Progenitor cell of endocrine pancreas (in vitro differentiated cells): Measurements from ENCODE around the gene MAGEA3. TPM values are rescaled to one million over a fixed set of nuclear protein-coding genes. Genes with fewer than 3 reads are reported as not detected.
"Not testable (repeated sequence)": the region's sequence is repeated elsewhere in the genome, so short reads cannot be mapped to it uniquely, and the experiment has no call there.

Source experiments
- DNase-seq: peaks from one replicate; pipeline ENCODE4 v3.0.0; 2021; ENCODE audit warnings: low spot score; ENCODE audit not compliant: unreplicated experiment
- H3K27ac Mint-ChIP-seq: 2 replicates; pipeline ENCODE4 v1.8.0; 2021; ENCODE audit warnings: mild to moderate bottlenecking, moderate library complexity, mixed read lengths
- H3K27me3 Mint-ChIP-seq: 2 replicates; pipeline ENCODE4 v1.8.0; 2021; ENCODE audit warnings: mixed read lengths
- H3K36me3 Mint-ChIP-seq: 2 replicates; pipeline ENCODE4 v1.8.0; 2022; ENCODE audit warnings: mixed read lengths; ENCODE audit not compliant: insufficient read depth
- H3K4me1 Mint-ChIP-seq: 2 replicates; pipeline ENCODE4 v1.8.0; 2021; ENCODE audit warnings: low read depth, mixed read lengths
- H3K4me3 Mint-ChIP-seq: 2 replicates; pipeline ENCODE4 v1.8.0; 2021; ENCODE audit warnings: low read depth, mild to moderate bottlenecking, moderate library complexity, mixed read lengths
- H3K9me3 Mint-ChIP-seq: 2 replicates; pipeline ENCODE4 v1.8.0; 2021; ENCODE audit warnings: low read depth, mixed read lengths
- total RNA-seq: library from RNA; stranded (reverse); gene quantifications from 2 replicates; pipeline ENCODE4 v1.2.1, GENCODE V29; 2021
- TF ChIP-seq, protein P1 (sequence below): fragments of 200-600 bp; sonication (generic); IDR thresholded peaks from one replicate; pipeline ENCODE4 v1.5.0; 2021; ENCODE audit warnings: antibody characterized with exemption, mild to moderate bottlenecking; ENCODE audit not compliant: unreplicated experiment

MAGEA3 gene
- total RNA-seq, 1 donor from 2014 or later = not detected

DNA sequence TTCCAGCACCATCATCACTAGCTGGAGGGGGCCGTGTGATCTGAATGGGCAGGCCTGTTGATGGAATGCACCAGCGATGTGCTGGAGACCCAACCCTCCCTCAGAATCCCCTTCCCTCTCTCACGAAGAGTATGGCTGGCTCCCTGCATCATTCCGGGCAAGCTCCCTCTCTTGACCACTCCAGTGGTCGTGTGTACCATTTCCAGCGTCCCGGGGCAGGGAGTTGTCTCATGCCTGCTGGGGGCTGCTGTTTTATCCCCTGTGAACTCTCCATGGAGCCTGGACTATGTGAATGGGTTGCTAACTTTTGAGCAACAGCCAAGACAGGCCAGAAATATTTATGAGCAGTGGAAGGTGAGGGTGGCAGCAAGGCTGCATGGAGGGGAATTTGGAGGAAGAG is 26.8 kb downstream of the MAGEA3 start:
- no peaks in the 10 kb centered on the region for H3K4me1 Mint-ChIP-seq
- no peak for DNase-seq
- H3K36me3 Mint-ChIP-seq = no peaks in the 10 kb centered on the region
- H3K9me3 Mint-ChIP-seq = peaks cover 14% of the 10 kb centered on the region
- H3K4me3 Mint-ChIP-seq = no peak overlapping the region
- no peak overlapping the region for H3K27ac Mint-ChIP-seq
- no peaks in the 10 kb centered on the region for H3K27me3 Mint-ChIP-seq
- TF ChIP-seq, protein P1, sequence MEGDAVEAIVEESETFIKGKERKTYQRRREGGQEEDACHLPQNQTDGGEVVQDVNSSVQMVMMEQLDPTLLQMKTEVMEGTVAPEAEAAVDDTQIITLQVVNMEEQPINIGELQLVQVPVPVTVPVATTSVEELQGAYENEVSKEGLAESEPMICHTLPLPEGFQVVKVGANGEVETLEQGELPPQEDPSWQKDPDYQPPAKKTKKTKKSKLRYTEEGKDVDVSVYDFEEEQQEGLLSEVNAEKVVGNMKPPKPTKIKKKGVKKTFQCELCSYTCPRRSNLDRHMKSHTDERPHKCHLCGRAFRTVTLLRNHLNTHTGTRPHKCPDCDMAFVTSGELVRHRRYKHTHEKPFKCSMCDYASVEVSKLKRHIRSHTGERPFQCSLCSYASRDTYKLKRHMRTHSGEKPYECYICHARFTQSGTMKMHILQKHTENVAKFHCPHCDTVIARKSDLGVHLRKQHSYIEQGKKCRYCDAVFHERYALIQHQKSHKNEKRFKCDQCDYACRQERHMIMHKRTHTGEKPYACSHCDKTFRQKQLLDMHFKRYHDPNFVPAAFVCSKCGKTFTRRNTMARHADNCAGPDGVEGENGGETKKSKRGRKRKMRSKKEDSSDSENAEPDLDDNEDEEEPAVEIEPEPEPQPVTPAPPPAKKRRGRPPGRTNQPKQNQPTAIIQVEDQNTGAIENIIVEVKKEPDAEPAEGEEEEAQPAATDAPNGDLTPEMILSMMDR = no peak

DNA sequence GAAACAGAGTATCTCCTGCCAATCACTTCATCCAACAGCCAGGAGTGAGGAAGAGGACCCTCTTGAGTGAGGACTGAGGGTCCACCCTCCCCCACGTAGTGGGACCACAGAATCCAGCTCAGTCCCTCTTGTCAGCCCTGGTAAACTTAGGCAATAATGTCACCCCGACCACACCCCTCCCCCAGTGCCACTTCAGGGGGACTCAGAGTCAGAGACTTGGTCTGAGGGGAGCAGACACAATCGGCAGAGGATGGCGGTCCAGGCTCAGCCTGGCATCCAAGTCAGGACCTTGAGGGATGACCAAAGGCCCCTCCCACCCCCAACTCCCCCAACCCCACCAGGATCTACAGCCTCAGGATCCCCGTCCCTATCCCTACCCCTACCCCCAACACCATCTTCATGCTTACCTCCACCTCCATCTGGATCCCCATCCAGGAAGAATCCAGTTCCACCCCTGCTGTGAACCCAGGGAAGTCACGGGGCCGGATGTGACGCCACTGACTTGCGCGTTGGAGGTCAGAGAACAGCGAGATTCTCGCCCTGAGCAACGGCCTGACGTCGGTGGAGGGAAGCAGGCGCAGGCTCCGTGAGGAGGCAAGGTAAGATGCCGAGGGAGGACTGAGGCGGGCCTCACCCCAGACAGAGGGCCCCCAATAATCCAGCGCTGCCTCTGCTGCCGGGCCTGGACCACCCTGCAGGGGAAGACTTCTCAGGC is 34.8 kb downstream of the MAGEA3 start, which contains the start of the genes CSAG1 and MAGEA12:
Gene CSAG1 (minus strand): TSS at position 461 of the 715 bp plus-strand sequence. CDS start 1,261 bp downstream, outside the sequence.
Gene MAGEA12 (plus strand): TSS at position 497 of the 715 bp plus-strand sequence. CDS start 2,405 bp downstream, outside the sequence.
- Mint-ChIP-seq H3K9me3 (peaks cover 17% of the 10 kb centered on the region), H3K4me3 (no peak within 1 kb of the TSS), H3K36me3 (no peaks in the 10 kb centered on the region), H3K4me1 (no peaks in the 10 kb centered on the region), H3K27me3 (no peaks in the 10 kb centered on the region), H3K27ac (no peak within 1 kb of the TSS)
- TF ChIP-seq, protein P1 = no peak
- DNase-seq = no peak

DNA sequence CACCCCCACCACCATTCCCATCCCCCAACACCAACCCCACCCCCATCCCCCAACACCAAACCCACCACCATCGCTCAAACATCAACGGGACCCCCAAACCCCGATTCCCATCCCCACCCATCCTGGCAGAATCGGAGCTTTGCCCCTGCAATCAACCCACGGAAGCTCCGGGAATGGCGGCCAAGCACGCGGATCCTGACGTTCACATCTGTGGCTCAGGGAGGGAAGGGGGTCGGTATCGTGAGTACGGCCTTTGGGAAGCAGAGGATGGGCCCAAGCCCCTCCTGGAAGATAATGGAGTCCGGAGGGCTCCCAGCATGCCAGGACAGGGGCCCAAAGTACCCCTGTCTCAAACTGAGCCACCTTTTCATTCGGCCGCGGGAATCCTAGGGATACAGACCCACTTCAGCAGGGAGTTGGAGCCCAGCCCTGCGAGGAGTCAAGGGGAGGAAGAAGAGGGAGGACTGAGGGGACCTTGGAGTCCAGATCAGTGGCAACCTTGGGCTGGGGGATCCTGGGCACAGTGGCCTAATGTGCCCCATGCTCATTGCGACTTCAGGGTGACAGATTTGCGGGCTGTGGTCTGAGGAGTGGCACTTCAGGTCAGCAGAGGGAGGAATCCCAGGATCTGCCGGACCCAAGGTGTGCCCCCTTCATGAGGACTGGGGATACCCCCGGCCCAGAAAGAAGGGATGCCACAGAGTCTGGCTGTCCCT is 35.7 kb downstream of the MAGEA3 start:
- not testable (repeated sequence) for H3K27ac Mint-ChIP-seq, H3K4me1 Mint-ChIP-seq, DNase-seq, H3K4me3 Mint-ChIP-seq, H3K36me3 Mint-ChIP-seq, H3K27me3 Mint-ChIP-seq
- peaks cover 18% of the 10 kb centered on the region for H3K9me3 Mint-ChIP-seq

DNA sequence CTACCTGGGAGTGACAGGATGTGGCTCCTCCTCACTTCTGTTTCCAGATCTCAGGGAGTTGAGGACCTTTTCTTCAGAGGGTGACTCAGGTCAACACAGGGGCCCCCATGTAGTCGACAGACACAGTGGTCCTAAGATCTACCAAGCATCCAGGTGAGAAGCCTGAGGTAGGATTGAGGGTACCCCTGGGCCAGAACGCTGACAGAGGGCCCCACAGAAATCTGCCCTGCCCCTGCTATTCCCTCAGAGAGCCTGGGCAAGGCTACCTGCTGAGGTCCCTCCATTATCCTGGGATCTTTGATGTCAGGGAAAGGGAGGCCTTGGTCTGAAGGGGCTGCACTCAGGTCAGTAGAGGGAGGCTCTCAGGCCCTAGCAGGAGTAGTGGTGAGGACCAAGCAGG is 36.5 kb downstream of the MAGEA3 start:
- TF ChIP-seq, protein P1 = no peak
- Mint-ChIP-seq H3K4me1 (no peaks in the 10 kb centered on the region), H3K4me3 (no peak overlapping the region), H3K27me3 (no peaks in the 10 kb centered on the region), H3K27ac (no peak overlapping the region), H3K9me3 (peaks cover 15% of the 10 kb centered on the region), H3K36me3 (no peaks in the 10 kb centered on the region)
- DNase-seq = no peak

DNA sequence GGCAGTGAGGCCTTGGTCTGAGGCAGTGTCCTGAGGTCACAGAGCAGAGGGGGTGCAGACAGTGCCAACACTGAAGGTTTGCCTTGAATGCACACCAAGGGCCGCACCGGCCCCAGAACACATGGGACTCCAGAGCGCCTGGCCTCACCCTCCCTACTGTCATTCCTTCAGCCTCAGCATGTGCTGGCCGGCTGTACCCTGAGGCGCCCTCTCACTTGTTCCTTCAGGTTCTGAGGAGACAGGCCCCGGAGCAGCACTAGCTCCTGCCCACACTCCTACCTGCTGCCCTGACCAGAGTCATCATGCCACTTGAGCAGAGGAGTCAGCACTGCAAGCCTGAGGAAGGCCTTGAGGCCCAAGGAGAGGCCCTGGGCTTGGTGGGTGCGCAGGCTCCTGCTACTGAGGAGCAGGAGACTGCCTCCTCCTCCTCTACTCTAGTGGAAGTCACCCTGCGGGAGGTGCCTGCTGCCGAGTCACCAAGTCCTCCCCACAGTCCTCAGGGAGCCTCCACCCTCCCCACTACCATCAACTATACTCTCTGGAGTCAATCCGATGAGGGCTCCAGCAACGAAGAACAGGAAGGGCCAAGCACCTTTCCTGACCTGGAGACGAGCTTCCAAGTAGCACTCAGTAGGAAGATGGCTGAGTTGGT is 37.4 kb downstream of the MAGEA3 start:
- H3K4me1 Mint-ChIP-seq = no peaks in the 10 kb centered on the region
- DNase-seq = no peak
- TF ChIP-seq, protein P1 = no peak
- H3K27ac Mint-ChIP-seq = no peak overlapping the region
- peaks cover 18% of the 10 kb centered on the region for H3K9me3 Mint-ChIP-seq
- H3K27me3 Mint-ChIP-seq = no peaks in the 10 kb centered on the region
- H3K4me3 Mint-ChIP-seq = no peak overlapping the region
- H3K36me3 Mint-ChIP-seq = no peaks in the 10 kb centered on the region

DNA sequence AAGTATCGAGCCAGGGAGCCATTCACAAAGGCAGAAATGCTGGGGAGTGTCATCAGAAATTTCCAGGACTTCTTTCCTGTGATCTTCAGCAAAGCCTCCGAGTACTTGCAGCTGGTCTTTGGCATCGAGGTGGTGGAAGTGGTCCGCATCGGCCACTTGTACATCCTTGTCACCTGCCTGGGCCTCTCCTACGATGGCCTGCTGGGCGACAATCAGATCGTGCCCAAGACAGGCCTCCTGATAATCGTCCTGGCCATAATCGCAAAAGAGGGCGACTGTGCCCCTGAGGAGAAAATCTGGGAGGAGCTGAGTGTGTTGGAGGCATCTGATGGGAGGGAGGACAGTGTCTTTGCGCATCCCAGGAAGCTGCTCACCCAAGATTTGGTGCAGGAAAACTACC is 37.9 kb downstream of the MAGEA3 start:
- H3K9me3 Mint-ChIP-seq = peaks cover 16% of the 10 kb centered on the region
- H3K4me1 Mint-ChIP-seq, H3K27me3 Mint-ChIP-seq, H3K4me3 Mint-ChIP-seq, H3K36me3 Mint-ChIP-seq, DNase-seq, H3K27ac Mint-ChIP-seq: not testable (repeated sequence)
